GM12878 (cell line): ENCODE data around the gene ABCG5. TPM values are rescaled to one million over a fixed set of nuclear protein-coding genes. Genes with fewer than 3 reads are reported as not detected.

Source experiments
- ATAC-seq: fragments of 200-7000 bp; cut with Tn5 transposase; 3 replicates; pipeline ENCODE4 v1.9.1; 2020; ENCODE audit warnings: mild to moderate bottlenecking, moderate library complexity
- BruUV-seq: library from RNA; stranded (reverse); fragments of 400-500 nt; replicated peaks from 2 replicates; lab custom pipeline; 2021; lab: Mats Ljungman, UMichigan
- CTCF ChIA-PET: fragments of 300-600 bp; sonication (Branson Sonifier 250); formaldehyde crosslinking; extraction: SDS; loops from one replicate; lab custom pipeline; 2021; ENCODE audit warnings: inconsistent platforms; lab: Yijun Ruan, JAX
- POLR2A ChIA-PET: fragments of 350-600 bp; formaldehyde crosslinking; extraction: SDS; loops from one replicate; lab custom pipeline; 2021; ENCODE audit warnings: inconsistent platforms; lab: Charles Lee
- RAD21 ChIA-PET: fragments of 300-600 bp; sonication (Branson Sonifier 250); formaldehyde crosslinking; loops from one replicate; lab custom pipeline; 2023; ENCODE audit warnings: antibody characterized with exemption; ENCODE audit not compliant: unreplicated experiment; lab: Charles Lee
- SMC1A ChIA-PET: fragments of 300-600 bp; sonication (Branson Sonifier 250); formaldehyde crosslinking; loops from one replicate; lab custom pipeline; 2023; ENCODE audit not compliant: unreplicated experiment, uncharacterized antibody; lab: Charles Lee
- DNase-seq: peaks from one replicate; pipeline ENCODE4 v3.0.0-alpha.2; 2011; ENCODE audit warnings: low read depth, low spot score
- FAIRE-seq: peaks from 3 replicates; lab custom pipeline; 2011; peaks lifted over from hg19 to GRCh38; lab: Jason Lieb, UNC
- H2AFZ ChIP-seq: 2 replicates; pipeline ENCODE4 v1.6.0; 2011; ENCODE audit warnings: low read depth, low read length, control low read depth; ENCODE audit not compliant: control insufficient read depth
- H3K27ac ChIP-seq: 2 replicates; pipeline ENCODE4 v1.5.1; 2011; ENCODE audit warnings: control low read depth; ENCODE audit not compliant: control insufficient read depth, insufficient read depth
- H3K27me3 ChIP-seq, 2 experiments: replicated peaks in 1 of 2; 2 replicates each; pipeline versions ENCODE4 v1.6.0 to v1.6.1; 2011; ENCODE audit warnings: low read length in 1 of 2; ENCODE audit not compliant: control insufficient read depth in 2 of 2, insufficient read depth in 2 of 2
- H3K36me3 ChIP-seq, 2 experiments: 2 replicates each; pipeline ENCODE4 v1.5.1; 2011; ENCODE audit warnings: low read length in 1 of 2; ENCODE audit not compliant: control insufficient read depth in 2 of 2, insufficient read depth in 2 of 2
- H3K4me1 ChIP-seq: 2 replicates; pipeline ENCODE4 v1.6.1; 2011; ENCODE audit warnings: mild to moderate bottlenecking, low read length, moderate library complexity, mixed read lengths; ENCODE audit not compliant: control insufficient read depth, insufficient read depth
- H3K4me2 ChIP-seq: 2 replicates; pipeline ENCODE4 v1.6.0; 2011; ENCODE audit warnings: control low read depth; ENCODE audit not compliant: control insufficient read depth, insufficient read depth
- H3K4me3 ChIP-seq: fragments of 200-600 bp; sonication (generic); 2 replicates; pipeline ENCODE4 v1.5.1; 2016
- H3K79me2 ChIP-seq: 2 replicates; pipeline ENCODE4 v1.6.0; 2011; ENCODE audit warnings: low read length; ENCODE audit not compliant: control insufficient read depth, insufficient read depth
- H3K9ac ChIP-seq: 2 replicates; pipeline ENCODE4 v1.8.0; 2011; ENCODE audit warnings: low read length, control low read depth, mixed read lengths; ENCODE audit not compliant: control insufficient read depth, insufficient read depth
- H3K9me3 ChIP-seq: replicated peaks from 3 replicates; pipeline ENCODE4 v1.5.1; 2011; ENCODE audit warnings: mild to moderate bottlenecking, low read length; ENCODE audit not compliant: control insufficient read depth, insufficient read depth
- H4K20me1 ChIP-seq: 2 replicates; pipeline ENCODE4 v1.6.0; 2011; ENCODE audit not compliant: control insufficient read depth, insufficient read depth
- DPF2 ChIP-seq: fragments of 450-650 bp; IDR thresholded peaks from 2 replicates; pipeline ENCODE4 v1.6.1; 2017; ENCODE audit warnings: mild to moderate bottlenecking
- MTA2 ChIP-seq: fragments of 450-650 bp; IDR thresholded peaks from 2 replicates; pipeline ENCODE4 v1.6.1; 2016; ENCODE audit warnings: low read depth, mild to moderate bottlenecking, moderate library complexity
- NR2C2 ChIP-seq: IDR thresholded peaks from 2 replicates; pipeline ENCODE4 v1.6.1; 2011; ENCODE audit warnings: borderline replicate concordance, low read depth; ENCODE audit not compliant: control insufficient read depth, insufficient read length
- WGBS: methylation state at CpG from one replicate; pipeline ENCODE4 v1.1.6; 2016; ENCODE audit warnings: low lambda C conversion rate; ENCODE audit not compliant: insufficient replicate concordance, insufficient coverage; ENCODE audit errors: missing lambda C conversion rate; 5-methylcytosine and 5-hydroxymethylcytosine counted together
- in situ Hi-C: fragments of 300-500 bp; cut with MboI; formaldehyde crosslinking; loops from 9 replicates; pipeline ENCODE4 v1.14.3; 2018; ENCODE audit warnings: mixed read lengths
- intact Hi-C: fragments of 100-400 bp; cut with micrococcal nuclease; formaldehyde crosslinking; loops from one replicate; pipeline ENCODE4 v1.14.2; 2022; ENCODE audit not compliant: unreplicated experiment
- polyA plus RNA-seq, 11 experiments: library from polyadenylated mRNA; depleted of rRNA in 4 of 11; unstranded in 6 of 11; stranded (reverse) in 5 of 11; fragments of >200 nt; fragmentation: Nextera tagmentation in 4 of 11; fragmentation: Illumina TruSeq in 1 of 11; extraction: Ambion mirVana in 4 of 11; extraction: Trizol in 1 of 11; gene quantifications; 1 replicate in 1 of 11; 2 replicates in 10 of 11; pipeline versions ENCODE4 v1.2.1 to v1.2.3, GENCODE V29; 2011 to 2016; ENCODE audit warnings: inconsistent platforms in 2 of 11, missing spikeins in 2 of 11, low read depth in 1 of 11
- total RNA-seq, 4 experiments: library from RNA; depleted of rRNA in 3 of 4; stranded (reverse); fragments of >200 nt in 3 of 4; fragmentation: Illumina TruSeq in 1 of 4; extraction: Trizol in 1 of 4; gene quantifications; 2 replicates each; pipeline versions ENCODE4 v1.2.1 to v1.2.3, GENCODE V29; 2013 to 2021
- TF ChIP-seq, protein P1 (sequence below): fragments of 450-650 bp; formaldehyde crosslinking; IDR thresholded peaks from 2 replicates; pipeline ENCODE4 v1.4.0; 2020; ENCODE audit warnings: mild to moderate bottlenecking, moderate library complexity

The ABCG5 gene
- total and polyA plus RNA-seq, 10 of the 15 experiments (the other 5 are each of a cell fraction or from before 2014, with no cell fraction given) = not detected

DNA sequence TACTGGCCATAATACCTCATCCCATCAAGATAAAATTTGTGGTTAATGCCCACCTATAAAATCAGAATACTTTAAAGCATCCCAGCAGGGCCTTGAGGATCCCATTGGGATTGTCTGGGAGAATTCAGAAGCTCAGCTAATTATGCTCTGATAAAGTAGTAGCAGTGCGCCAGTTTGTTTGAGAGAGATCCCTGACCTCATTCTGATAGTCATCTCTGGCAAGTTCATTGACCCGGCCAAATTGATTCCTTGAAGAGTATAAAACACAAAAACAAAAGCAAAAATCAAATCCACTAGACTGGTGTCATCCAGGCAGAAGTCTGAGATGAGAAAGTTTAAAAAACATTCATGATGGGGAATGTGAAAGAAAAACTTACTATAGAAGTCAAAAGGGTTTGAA lies 14.1 kb downstream of the ABCG5 start (continued):
- TF ChIP-seq, protein P1, sequence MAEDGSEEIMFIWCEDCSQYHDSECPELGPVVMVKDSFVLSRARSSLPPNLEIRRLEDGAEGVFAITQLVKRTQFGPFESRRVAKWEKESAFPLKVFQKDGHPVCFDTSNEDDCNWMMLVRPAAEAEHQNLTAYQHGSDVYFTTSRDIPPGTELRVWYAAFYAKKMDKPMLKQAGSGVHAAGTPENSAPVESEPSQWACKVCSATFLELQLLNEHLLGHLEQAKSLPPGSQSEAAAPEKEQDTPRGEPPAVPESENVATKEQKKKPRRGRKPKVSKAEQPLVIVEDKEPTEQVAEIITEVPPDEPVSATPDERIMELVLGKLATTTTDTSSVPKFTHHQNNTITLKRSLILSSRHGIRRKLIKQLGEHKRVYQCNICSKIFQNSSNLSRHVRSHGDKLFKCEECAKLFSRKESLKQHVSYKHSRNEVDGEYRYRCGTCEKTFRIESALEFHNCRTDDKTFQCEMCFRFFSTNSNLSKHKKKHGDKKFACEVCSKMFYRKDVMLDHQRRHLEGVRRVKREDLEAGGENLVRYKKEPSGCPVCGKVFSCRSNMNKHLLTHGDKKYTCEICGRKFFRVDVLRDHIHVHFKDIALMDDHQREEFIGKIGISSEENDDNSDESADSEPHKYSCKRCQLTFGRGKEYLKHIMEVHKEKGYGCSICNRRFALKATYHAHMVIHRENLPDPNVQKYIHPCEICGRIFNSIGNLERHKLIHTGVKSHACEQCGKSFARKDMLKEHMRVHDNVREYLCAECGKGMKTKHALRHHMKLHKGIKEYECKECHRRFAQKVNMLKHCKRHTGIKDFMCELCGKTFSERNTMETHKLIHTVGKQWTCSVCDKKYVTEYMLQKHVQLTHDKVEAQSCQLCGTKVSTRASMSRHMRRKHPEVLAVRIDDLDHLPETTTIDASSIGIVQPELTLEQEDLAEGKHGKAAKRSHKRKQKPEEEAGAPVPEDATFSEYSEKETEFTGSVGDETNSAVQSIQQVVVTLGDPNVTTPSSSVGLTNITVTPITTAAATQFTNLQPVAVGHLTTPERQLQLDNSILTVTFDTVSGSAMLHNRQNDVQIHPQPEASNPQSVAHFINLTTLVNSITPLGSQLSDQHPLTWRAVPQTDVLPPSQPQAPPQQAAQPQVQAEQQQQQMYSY (CRISPR knock-in tag) = no peak

GRCh38 chr2:43823751-43824150 lies 14.9 kb downstream of the ABCG5 start:
- in situ Hi-C loops = no loop called here

More at GRCh38 chr2:43823751-43824150, 14.9 kb downstream of the ABCG5 start:
- Histone ChIP-seq H3K27me3 (no peaks in the 10 kb centered on the region), H3K9ac (no peak overlapping the region), H3K4me2 (no peak overlapping the region), H3K79me2 (no peaks in the 10 kb centered on the region), H3K9me3 (no peaks in the 10 kb centered on the region), H3K36me3 (no peaks in the 10 kb centered on the region), H3K4me1 (no peaks in the 10 kb centered on the region), H3K27ac (no peak overlapping the region), H3K4me3 (no peak overlapping the region), H4K20me1 (no peaks in the 10 kb centered on the region), H2AFZ (no peak overlapping the region)
- ChIA-PET POLR2A (no interaction called here), CTCF (no interaction called here), SMC1A (no interaction called here), RAD21 (no interaction called here)
- DNase-seq (no peak), FAIRE-seq (no peak), ATAC-seq (no peak)
- intact Hi-C loops = no loop called here
- 63% methylated on average over 11 of the region's 11 CpGs for WGBS
- BruUV-seq = no TSS peak
- no peak for TF ChIP-seq NR2C2
- TF ChIP-seq DPF2 = no peak
- TF ChIP-seq MTA2 = no peak
